Activated naive CD8-positive, alpha-beta T cell treated with anti-CD3 and anti-CD28 coated beads, Interleukin-2, amount 10 ng/mL, durations not matched to agents 7 days and 5 days (primary cell): ENCODE data around the gene SLC12A2. TPM values are rescaled to one million over a fixed set of nuclear protein-coding genes. Genes with fewer than 3 reads are reported as not detected.

Experiments used
- ATAC-seq: fragments of 150-1000 bp; cut with Tn5 transposase; one replicate; pipeline ENCODE4 v1.10.0; 2021; ENCODE audit warnings: low read depth, moderate library complexity
- POLR2A ChIA-PET: fragments of 350-600 bp; sonication (Branson Sonifier 250); formaldehyde crosslinking; loops from one replicate; lab custom pipeline; 2021; ENCODE audit warnings: antibody characterized with exemption; lab: Charles Lee
- DNase-seq: peaks from one replicate; pipeline ENCODE4 v3.0.0; 2021
- H3K27ac Mint-ChIP-seq: one replicate; pipeline ENCODE4 v1.8.0; 2022; ENCODE audit warnings: mild to moderate bottlenecking, mixed read lengths
- H3K27me3 Mint-ChIP-seq: one replicate; pipeline ENCODE4 v1.8.0; 2022; ENCODE audit warnings: mild to moderate bottlenecking, moderate library complexity, mixed read lengths
- H3K36me3 Mint-ChIP-seq: one replicate; pipeline ENCODE4 v1.8.0; 2021; ENCODE audit warnings: mild to moderate bottlenecking, mixed read lengths
- H3K4me1 Mint-ChIP-seq: one replicate; pipeline ENCODE4 v1.8.0; 2021; ENCODE audit warnings: mixed read lengths
- H3K4me3 Mint-ChIP-seq: one replicate; pipeline ENCODE4 v1.8.0; 2022; ENCODE audit warnings: mild to moderate bottlenecking, moderate library complexity, mixed read lengths
- H3K9me3 Mint-ChIP-seq: one replicate; pipeline ENCODE4 v1.8.0; 2021; ENCODE audit warnings: mixed read lengths
- total RNA-seq, 2 experiments: library from RNA; stranded (reverse); gene quantifications; one replicate each; pipeline ENCODE4 v1.2.3, GENCODE V29; 2021

Gene SLC12A2
- total RNA-seq, 2 experiments from 2014 or later = 11.5 to 14.5 TPM

- Mint-ChIP-seq H3K9me3 (no peaks in the 10 kb centered on the region), H3K36me3 (peaks cover 11% of the 10 kb centered on the region), H3K4me1 (peaks cover 34% of the 10 kb centered on the region), H3K4me3 (peak overlapping the region; percentile 91), H3K27ac (peak overlapping the region; percentile 41), H3K27me3 (no peaks in the 10 kb centered on the region)
- POLR2A ChIA-PET = interaction anchor here (1.0 kb wide), 1 partner anchor 52 kb away, joined by 3 read pairs; no protein-coding TSS in a partner anchor
- ATAC-seq (no peak), DNase-seq (no peak)
These were observed 2.3 kb upstream of the SLC12A2 start for GRCh38 chr5:128081111-128081851.

DNA sequence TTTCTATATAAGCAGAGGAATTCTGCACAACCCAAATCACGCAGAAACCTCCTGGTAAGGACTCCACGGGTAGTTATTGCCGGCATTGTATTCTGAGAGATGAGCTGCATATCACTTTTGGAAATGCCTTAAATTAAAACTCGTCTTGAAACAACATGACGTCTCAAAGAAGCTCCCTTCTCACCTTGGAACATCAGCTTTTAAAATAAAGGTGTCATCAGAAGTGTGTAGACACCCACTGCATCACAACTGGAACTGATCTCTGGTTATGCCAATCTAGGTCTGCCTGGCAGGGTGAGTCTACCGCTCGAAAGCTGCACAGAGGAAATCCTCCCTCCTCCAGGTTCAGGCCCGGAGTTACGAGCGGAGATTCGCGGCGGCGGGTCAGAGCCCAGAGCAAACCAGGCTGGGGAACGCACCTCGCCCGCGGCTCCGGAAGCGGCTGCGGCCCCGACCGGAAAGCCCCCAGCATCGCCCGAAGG, 974 bp upstream of the SLC12A2 start:
- peak overlapping the region; percentile 91 for H3K4me3 Mint-ChIP-seq
- H3K4me1 Mint-ChIP-seq = peaks cover 43% of the 10 kb centered on the region
- POLR2A ChIA-PET = interaction anchor here (0.7 to 1.1 kb wide), 3 partner anchors 14 to 1307 kb away, joined by 3 to 4 read pairs (median 3); no protein-coding TSS in a partner anchor
- H3K27me3 Mint-ChIP-seq = no peaks in the 10 kb centered on the region
- H3K36me3 Mint-ChIP-seq = peaks cover 18% of the 10 kb centered on the region
- ATAC-seq = peak; percentile 40
- no peaks in the 10 kb centered on the region for H3K9me3 Mint-ChIP-seq
- no peak for DNase-seq
- H3K27ac Mint-ChIP-seq = peak overlapping the region; percentile 96

DNA sequence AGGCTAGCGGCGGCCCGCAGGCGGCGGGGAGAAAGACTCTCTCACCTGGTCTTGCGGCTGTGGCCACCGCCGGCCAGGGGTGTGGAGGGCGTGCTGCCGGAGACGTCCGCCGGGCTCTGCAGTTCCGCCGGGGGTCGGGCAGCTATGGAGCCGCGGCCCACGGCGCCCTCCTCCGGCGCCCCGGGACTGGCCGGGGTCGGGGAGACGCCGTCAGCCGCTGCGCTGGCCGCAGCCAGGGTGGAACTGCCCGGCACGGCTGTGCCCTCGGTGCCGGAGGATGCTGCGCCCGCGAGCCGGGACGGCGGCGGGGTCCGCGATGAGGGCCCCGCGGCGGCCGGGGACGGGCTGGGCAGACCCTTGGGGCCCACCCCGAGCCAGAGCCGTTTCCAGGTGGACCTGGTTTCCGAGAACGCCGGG, 253 bp downstream of the SLC12A2 start:
- H3K4me3 Mint-ChIP-seq = no peak overlapping the region
- peak; percentile 17 for ATAC-seq
- peaks cover 48% of the 10 kb centered on the region for H3K4me1 Mint-ChIP-seq
- no peaks in the 10 kb centered on the region for H3K27me3 Mint-ChIP-seq
- H3K36me3 Mint-ChIP-seq = peaks cover 26% of the 10 kb centered on the region
- peaks cover 2% of the 10 kb centered on the region for H3K9me3 Mint-ChIP-seq
- POLR2A ChIA-PET = interaction anchor here (0.9 to 1.3 kb wide), 2 partner anchors 170 to 1306 kb away, joined by 3 read pairs; no protein-coding TSS in a partner anchor
- no peak for DNase-seq
- H3K27ac Mint-ChIP-seq = no peak overlapping the region

DNA sequence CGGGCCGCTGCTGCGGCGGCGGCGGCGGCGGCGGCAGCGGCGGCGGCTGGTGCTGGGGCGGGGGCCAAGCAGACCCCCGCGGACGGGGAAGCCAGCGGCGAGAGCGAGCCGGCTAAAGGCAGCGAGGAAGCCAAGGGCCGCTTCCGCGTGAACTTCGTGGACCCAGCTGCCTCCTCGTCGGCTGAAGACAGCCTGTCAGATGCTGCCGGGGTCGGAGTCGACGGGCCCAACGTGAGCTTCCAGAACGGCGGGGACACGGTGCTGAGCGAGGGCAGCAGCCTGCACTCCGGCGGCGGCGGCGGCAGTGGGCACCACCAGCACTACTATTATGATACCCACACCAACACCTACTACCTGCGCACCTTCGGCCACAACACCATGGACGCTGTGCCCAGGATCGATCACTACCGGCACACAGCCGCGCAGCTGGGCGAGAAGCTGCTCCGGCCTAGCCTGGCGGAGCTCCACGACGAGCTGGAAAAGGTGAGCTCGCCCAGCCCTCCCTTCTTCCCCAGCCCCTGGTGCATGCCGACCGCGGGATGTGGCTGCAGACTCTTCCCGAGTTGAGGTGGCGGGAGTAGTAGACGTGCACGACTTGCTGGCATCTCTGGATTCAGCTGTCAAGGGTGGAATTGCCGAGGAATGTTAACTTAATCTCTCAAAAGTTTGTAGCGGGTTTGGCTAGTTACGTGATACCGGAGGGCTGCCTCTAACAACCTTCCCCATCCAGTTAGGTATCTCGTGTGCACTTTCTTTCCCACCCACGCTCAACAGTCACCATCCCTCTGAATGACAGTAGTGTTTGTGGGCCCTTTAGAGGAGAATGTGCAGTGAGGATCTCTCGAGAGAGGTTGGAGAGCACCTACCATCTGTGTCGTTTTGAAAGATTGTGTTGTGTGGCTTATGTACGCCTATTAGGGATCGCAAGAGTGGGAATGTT, 932 bp downstream of the SLC12A2 start:
- Mint-ChIP-seq H3K9me3 (peaks cover 2% of the 10 kb centered on the region), H3K4me3 (peak overlapping the region; percentile 91), H3K27me3 (no peaks in the 10 kb centered on the region), H3K27ac (peak overlapping the region; percentile 80), H3K4me1 (peaks cover 44% of the 10 kb centered on the region), H3K36me3 (peaks cover 26% of the 10 kb centered on the region)
- POLR2A ChIA-PET = interaction anchor here (0.8 to 1.3 kb wide), 2 partner anchors 8 to 170 kb away, joined by 3 read pairs; no protein-coding TSS in a partner anchor
- DNase-seq = peak; percentile 68
- peak; percentile 10 for ATAC-seq

DNA sequence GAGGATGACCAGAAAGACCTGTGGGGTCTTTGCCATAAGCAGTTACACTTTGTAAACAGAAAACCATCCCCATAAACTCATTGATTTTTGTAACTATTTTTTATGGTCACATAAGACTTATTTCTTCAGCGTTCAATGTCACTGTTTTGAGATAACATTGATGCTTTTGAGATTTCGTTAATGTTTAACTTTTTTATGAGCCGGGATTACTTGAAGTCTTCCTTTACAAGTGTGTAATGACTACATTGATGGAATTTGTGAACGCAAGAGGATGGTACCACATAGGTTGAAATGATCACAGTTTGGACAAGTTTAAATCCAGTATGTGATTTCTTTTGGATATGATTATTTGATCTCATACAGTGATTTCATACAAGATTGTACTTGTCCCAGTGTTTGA, 1.8 kb downstream of the SLC12A2 start:
- POLR2A ChIA-PET = no interaction called here

DNA sequence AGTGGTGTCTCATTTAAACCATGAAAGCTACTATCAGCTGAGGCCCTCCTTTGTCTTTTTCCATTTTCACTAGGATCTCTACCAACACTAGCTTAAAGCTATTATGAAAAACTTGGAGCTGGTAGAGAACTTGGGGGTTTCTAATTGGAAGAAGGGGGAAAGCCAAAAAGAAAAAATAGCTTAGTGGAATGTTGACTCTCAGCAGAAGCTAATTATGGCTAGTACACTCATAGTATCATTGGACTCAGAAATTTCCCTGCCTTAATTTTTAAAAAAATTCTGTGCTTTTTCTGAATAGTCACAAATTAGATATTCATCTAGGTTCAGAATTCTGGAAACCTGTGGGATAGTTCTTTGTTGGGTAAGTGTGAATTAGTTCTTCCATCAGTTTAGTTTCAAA, 8.0 kb downstream of the SLC12A2 start:
- Mint-ChIP-seq H3K36me3 (peaks cover 49% of the 10 kb centered on the region), H3K27me3 (no peaks in the 10 kb centered on the region), H3K9me3 (peaks cover 14% of the 10 kb centered on the region), H3K27ac (no peak overlapping the region), H3K4me1 (peaks cover 24% of the 10 kb centered on the region), H3K4me3 (no peak overlapping the region)
- POLR2A ChIA-PET = no interaction called here
- no peak for DNase-seq
- no peak for ATAC-seq

More for the DNA sequence above, 1.8 kb downstream of the SLC12A2 start:
- Mint-ChIP-seq H3K4me3 (peak overlapping the region; percentile 91), H3K27ac (no peak overlapping the region), H3K27me3 (no peaks in the 10 kb centered on the region), H3K4me1 (peaks cover 41% of the 10 kb centered on the region), H3K9me3 (peaks cover 2% of the 10 kb centered on the region), H3K36me3 (peaks cover 26% of the 10 kb centered on the region)
- ATAC-seq (no peak), DNase-seq (no peak)

- DNase-seq = no peak
- Mint-ChIP-seq H3K27ac (no peak overlapping the region), H3K27me3 (no peaks in the 10 kb centered on the region), H3K4me3 (no peak overlapping the region), H3K36me3 (peaks cover 48% of the 10 kb centered on the region), H3K4me1 (peaks cover 21% of the 10 kb centered on the region), H3K9me3 (peaks cover 16% of the 10 kb centered on the region)
- POLR2A ChIA-PET = interaction anchor here (1.4 kb wide), 1 partner anchor 8 kb away, joined by 3 read pairs; no protein-coding TSS in a partner anchor
- no peak for ATAC-seq
These were observed 8.6 kb downstream of the SLC12A2 start for GRCh38 chr5:128092144-128092543.

- H3K9me3 Mint-ChIP-seq = peaks cover 24% of the 10 kb centered on the region
- peaks cover 47% of the 10 kb centered on the region for H3K36me3 Mint-ChIP-seq
- no peak overlapping the region for H3K4me3 Mint-ChIP-seq
- DNase-seq (no peak), ATAC-seq (no peak)
- peaks cover 12% of the 10 kb centered on the region for H3K4me1 Mint-ChIP-seq
- H3K27ac Mint-ChIP-seq = no peak overlapping the region
- no peaks in the 10 kb centered on the region for H3K27me3 Mint-ChIP-seq
- POLR2A ChIA-PET = interaction anchor here (1.4 kb wide), 1 partner anchor 9 kb away, joined by 3 read pairs; no protein-coding TSS in a partner anchor
These were observed 9.8 kb downstream of the SLC12A2 start for GRCh38 chr5:128093368-128093767.

GRCh38 chr5:128097224-128097623, 13.7 kb downstream of the SLC12A2 start:
- peaks cover 46% of the 10 kb centered on the region for H3K36me3 Mint-ChIP-seq
- POLR2A ChIA-PET = no interaction called here
- no peaks in the 10 kb centered on the region for H3K27me3 Mint-ChIP-seq
- no peak overlapping the region for H3K4me3 Mint-ChIP-seq
- no peak overlapping the region for H3K27ac Mint-ChIP-seq
- H3K9me3 Mint-ChIP-seq = peaks cover 22% of the 10 kb centered on the region
- H3K4me1 Mint-ChIP-seq = peaks cover 7% of the 10 kb centered on the region
- no peak for DNase-seq
- ATAC-seq = no peak

DNA sequence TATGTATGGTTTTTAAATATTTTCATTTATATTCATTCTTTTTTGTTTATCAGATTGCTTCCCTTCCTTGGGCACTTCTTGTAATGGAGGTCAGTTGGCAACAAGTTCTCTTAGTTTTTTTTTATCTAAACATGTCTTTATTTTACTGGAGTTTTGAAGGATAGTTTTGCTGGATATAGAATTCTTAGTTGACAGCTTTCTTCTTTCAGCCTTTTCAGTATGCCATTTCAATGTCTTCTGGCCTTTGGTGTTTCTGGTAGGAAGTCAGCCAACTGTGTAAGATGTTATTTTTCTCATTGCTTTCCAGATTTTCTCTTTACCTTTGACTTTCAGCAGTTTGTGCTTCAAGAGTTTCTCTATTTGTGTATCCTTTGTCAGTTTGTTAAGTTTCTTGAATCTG, 14.2 kb downstream of the SLC12A2 start:
- DNase-seq (no peak), ATAC-seq (no peak)
- POLR2A ChIA-PET = no interaction called here
- H3K36me3 Mint-ChIP-seq = peaks cover 45% of the 10 kb centered on the region
- peaks cover 22% of the 10 kb centered on the region for H3K9me3 Mint-ChIP-seq
- H3K27ac Mint-ChIP-seq = no peak overlapping the region
- H3K4me3 Mint-ChIP-seq = no peak overlapping the region
- peaks cover 5% of the 10 kb centered on the region for H3K4me1 Mint-ChIP-seq
- H3K27me3 Mint-ChIP-seq = no peaks in the 10 kb centered on the region

DNA sequence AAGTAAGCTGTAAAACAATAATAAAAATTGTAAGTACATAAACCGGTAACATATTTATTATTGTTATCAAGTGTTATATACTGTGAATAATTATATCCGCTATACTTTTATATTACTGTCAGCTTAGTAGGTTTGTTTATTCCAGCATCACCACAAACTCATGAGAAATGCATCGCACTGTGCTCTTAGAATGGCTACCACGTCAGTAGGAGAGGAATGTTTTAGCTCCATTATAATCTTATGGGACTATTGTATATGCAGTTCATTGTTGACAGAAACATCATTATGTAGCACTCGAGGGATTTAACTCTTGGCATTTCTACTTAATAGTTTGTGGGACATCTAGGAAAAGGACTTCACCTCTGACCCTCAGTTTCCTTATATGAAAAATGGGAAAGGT, 16.4 kb downstream of the SLC12A2 start:
- H3K4me3 Mint-ChIP-seq = no peak overlapping the region
- H3K9me3 Mint-ChIP-seq = peaks cover 19% of the 10 kb centered on the region
- H3K4me1 Mint-ChIP-seq = no peaks in the 10 kb centered on the region
- ATAC-seq = no peak
- H3K36me3 Mint-ChIP-seq = peaks cover 33% of the 10 kb centered on the region
- DNase-seq = no peak
- H3K27me3 Mint-ChIP-seq = no peaks in the 10 kb centered on the region
- POLR2A ChIA-PET = no interaction called here
- H3K27ac Mint-ChIP-seq = no peak overlapping the region

DNA sequence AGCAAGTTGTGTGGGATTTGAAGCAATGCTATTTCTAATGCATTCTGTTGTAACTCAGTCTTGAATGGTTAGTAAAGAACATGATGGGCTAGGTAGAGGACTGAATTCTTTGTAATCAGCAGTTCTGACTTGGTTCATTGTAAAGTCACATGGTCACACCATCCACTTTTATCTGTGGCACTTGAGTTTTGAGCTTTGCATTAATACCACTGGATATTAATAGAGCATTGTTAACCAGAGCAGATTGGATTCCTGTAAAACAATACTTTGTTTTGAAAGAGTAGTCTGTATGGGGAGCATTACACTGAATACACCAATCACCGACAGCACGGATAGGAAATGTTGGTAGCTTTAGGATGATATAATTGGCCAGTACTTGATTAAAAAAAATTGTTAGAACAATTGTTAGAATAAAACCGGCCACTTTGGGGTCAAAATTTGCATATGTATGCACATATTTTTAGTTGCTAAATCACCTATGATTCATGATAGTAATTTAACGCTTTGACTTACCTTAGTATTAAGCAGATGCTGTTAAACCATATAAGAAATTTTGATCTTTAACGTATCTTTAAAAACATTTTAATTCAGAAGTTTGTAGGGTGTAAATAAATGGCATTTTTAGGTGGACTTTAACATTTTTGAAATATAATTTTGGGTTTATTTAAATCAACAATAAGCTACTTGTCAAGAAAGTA, 17.4 kb downstream of the SLC12A2 start:
- no peak overlapping the region for H3K27ac Mint-ChIP-seq
- H3K4me3 Mint-ChIP-seq = no peak overlapping the region
- ATAC-seq = no peak
- peaks cover 2% of the 10 kb centered on the region for H3K4me1 Mint-ChIP-seq
- no peaks in the 10 kb centered on the region for H3K27me3 Mint-ChIP-seq
- H3K36me3 Mint-ChIP-seq = peaks cover 29% of the 10 kb centered on the region
- POLR2A ChIA-PET = no interaction called here
- peaks cover 16% of the 10 kb centered on the region for H3K9me3 Mint-ChIP-seq
- DNase-seq = no peak
